Osteocyte (in vitro differentiated cells): ENCODE data around the gene SYT2. TPM values are rescaled to one million over a fixed set of nuclear protein-coding genes. Genes with fewer than 3 reads are reported as not detected.

Source experiments
- DNase-seq: peaks from one replicate; pipeline ENCODE4 v3.0.0; 2021; ENCODE audit warnings: mixed read lengths; ENCODE audit not compliant: unreplicated experiment; ENCODE audit errors: extremely low spot score
- H3K27ac Mint-ChIP-seq: one replicate; pipeline ENCODE4 v1.8.0; 2021; ENCODE audit warnings: mild to moderate bottlenecking, mixed read lengths; ENCODE audit not compliant: unreplicated experiment
- H3K27me3 Mint-ChIP-seq: one replicate; pipeline ENCODE4 v1.8.0; 2021; ENCODE audit warnings: mixed read lengths; ENCODE audit not compliant: unreplicated experiment
- H3K36me3 Mint-ChIP-seq: one replicate; pipeline ENCODE4 v1.8.0; 2021; ENCODE audit warnings: mixed read lengths; ENCODE audit not compliant: unreplicated experiment
- H3K4me1 Mint-ChIP-seq: one replicate; pipeline ENCODE4 v1.8.0; 2021; ENCODE audit warnings: mixed read lengths; ENCODE audit not compliant: unreplicated experiment
- H3K4me3 Mint-ChIP-seq: one replicate; pipeline ENCODE4 v1.8.0; 2021; ENCODE audit warnings: mild to moderate bottlenecking, moderate library complexity, mixed read lengths; ENCODE audit not compliant: unreplicated experiment
- H3K9me3 Mint-ChIP-seq: one replicate; pipeline ENCODE4 v1.8.0; 2021; ENCODE audit warnings: mixed read lengths; ENCODE audit not compliant: unreplicated experiment
- total RNA-seq: library from RNA; stranded (reverse); gene quantifications from 2 replicates; pipeline ENCODE4 v1.2.1, GENCODE V29; 2021
- TF ChIP-seq, protein P1 (sequence below): fragments of 200-600 bp; sonication (generic); IDR thresholded peaks from 2 replicates; pipeline ENCODE4 v1.5.0; 2021; ENCODE audit warnings: antibody characterized with exemption, mild to moderate bottlenecking, moderate library complexity

The SYT2 gene
- total RNA-seq, 1 donor from 2014 or later = not detected

DNA sequence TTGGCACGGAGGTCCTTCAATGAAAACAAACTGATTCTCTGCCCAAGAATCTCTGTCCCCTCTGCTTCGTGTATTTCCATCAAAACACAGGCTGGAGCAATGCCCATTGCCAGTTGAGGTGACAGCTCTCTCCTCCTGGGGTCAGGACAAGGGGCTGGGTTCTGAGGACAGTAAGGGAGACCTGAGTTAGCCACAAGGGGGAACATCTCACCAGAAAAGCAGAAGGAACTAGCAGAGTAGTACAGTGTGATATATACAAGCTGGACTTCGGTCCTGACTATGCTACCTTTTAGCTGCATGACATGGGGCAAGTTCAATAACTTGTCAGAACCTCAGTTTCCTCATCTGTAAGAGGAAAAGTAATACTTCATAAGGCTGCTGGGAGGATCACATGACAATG is 50.3 kb downstream of the SYT2 start:
- no peaks in the 10 kb centered on the region for H3K9me3 Mint-ChIP-seq
- no peaks in the 10 kb centered on the region for H3K36me3 Mint-ChIP-seq
- DNase-seq = no peak
- peaks cover 73% of the 10 kb centered on the region for H3K27me3 Mint-ChIP-seq
- H3K4me3 Mint-ChIP-seq = no peak overlapping the region
- H3K27ac Mint-ChIP-seq = no peak overlapping the region
- TF ChIP-seq, protein P1, sequence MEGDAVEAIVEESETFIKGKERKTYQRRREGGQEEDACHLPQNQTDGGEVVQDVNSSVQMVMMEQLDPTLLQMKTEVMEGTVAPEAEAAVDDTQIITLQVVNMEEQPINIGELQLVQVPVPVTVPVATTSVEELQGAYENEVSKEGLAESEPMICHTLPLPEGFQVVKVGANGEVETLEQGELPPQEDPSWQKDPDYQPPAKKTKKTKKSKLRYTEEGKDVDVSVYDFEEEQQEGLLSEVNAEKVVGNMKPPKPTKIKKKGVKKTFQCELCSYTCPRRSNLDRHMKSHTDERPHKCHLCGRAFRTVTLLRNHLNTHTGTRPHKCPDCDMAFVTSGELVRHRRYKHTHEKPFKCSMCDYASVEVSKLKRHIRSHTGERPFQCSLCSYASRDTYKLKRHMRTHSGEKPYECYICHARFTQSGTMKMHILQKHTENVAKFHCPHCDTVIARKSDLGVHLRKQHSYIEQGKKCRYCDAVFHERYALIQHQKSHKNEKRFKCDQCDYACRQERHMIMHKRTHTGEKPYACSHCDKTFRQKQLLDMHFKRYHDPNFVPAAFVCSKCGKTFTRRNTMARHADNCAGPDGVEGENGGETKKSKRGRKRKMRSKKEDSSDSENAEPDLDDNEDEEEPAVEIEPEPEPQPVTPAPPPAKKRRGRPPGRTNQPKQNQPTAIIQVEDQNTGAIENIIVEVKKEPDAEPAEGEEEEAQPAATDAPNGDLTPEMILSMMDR = no peak
- H3K4me1 Mint-ChIP-seq = no peaks in the 10 kb centered on the region

DNA sequence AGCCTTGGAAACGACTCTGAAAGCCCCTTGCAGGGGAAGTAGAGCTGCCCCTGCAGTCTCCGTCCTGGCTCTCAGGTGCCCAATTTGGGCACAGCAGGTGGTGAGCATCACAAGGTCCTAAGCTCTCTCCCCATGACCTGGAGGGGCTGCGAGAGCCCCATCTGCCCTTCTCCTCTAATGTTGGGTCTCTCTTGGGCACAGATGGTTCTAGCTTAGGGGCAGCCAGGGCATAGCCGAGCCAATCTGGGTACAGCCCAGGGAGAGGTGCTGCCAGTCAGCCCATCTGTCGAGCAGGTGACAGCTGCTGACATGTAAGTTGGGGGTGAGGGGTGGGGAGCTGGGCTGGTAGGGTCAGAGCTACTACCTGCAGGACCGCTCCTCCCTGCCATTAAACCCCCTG is 50.7 kb downstream of the SYT2 start:
- TF ChIP-seq, protein P1 = no peak
- Mint-ChIP-seq H3K4me1 (no peaks in the 10 kb centered on the region), H3K27ac (no peak overlapping the region), H3K9me3 (no peaks in the 10 kb centered on the region), H3K27me3 (peaks cover 77% of the 10 kb centered on the region), H3K36me3 (no peaks in the 10 kb centered on the region), H3K4me3 (no peak overlapping the region)
- DNase-seq = no peak

DNA sequence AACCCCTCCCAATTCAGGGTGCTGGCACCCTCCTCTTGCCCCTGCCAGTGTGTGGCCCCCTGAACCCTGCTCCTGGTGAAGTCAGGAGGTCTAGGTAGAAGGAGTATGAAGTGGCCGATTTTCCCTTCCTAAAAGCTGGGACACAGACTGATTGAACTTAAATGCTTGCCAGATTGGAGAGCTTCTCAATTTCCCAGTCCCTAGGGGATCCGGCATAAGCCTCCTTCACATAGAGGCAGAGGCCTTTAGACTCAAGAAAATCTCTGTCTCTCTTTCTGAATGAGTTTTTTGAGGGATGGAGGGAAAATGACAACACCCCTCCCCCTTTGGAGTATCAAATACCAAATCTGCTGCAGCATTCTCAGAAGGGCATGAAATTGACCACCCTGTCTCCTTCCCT is 51.5 kb downstream of the SYT2 start:
- Mint-ChIP-seq H3K27ac (no peak overlapping the region), H3K4me3 (no peak overlapping the region), H3K9me3 (no peaks in the 10 kb centered on the region), H3K27me3 (peaks cover 76% of the 10 kb centered on the region), H3K36me3 (no peaks in the 10 kb centered on the region), H3K4me1 (no peaks in the 10 kb centered on the region)
- TF ChIP-seq, protein P1 = no peak
- no peak for DNase-seq

DNA sequence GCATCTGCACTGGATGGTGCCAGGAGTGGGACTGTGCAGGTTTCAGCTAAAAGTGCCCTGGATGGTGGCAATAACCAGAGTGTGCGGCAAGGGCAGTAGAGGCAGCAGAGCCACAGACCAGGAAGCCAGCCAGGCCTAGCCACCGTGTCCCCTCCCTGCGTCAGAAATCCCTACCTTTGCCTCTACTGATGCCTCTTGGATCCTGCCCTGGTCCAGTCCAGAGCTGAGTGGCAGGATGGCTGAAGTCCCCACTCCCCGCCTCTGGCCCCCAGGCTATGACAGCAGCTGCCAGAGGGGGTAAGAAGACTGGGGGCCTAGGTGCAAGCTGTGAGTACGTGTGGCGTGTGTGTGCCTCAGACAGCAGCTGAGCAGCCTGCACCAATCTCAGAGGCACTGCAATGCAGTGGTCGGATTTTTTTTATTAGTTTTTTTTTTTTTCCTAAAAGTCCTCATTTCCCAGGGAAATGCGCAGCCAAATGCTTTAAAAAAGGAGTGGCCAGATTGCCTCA is 51.9 kb downstream of the SYT2 start:
- Mint-ChIP-seq H3K4me3 (no peak overlapping the region), H3K36me3 (no peaks in the 10 kb centered on the region), H3K4me1 (no peaks in the 10 kb centered on the region), H3K27me3 (peaks cover 72% of the 10 kb centered on the region), H3K27ac (no peak overlapping the region), H3K9me3 (no peaks in the 10 kb centered on the region)
- TF ChIP-seq, protein P1 = no peak
- no peak for DNase-seq

DNA sequence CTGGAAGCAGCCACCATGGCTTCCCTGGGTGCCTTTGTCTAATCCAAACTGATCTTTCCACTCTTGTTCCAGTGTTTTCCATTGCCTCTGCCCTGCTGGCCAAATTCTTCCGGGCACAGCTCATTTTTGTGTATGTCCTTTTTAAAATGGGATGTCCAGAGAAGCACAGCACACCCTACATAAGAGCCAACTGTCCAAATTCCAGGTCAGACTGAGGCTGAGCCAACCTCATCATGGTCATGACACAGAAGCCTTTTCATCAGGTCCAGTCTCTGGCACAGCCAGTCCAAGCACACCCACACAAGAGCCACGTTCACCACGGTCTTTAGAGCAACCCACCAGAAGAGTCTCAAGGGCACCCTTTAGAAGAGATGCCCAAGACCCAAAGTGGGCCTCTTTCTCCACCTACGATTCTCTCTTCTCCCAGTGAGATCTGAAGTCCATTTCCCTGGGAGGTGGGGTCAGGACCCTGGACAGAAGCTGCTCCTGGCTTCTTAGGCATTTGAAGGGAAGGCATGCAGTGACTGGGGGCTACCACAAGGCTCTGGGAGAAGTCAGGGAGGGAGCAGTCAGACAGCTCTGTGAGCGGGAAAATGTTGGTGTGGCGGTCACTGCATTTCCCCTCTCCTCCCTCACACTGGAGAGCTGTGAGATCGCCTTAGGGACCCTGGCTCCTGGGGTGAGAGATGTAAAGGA is 53.2 kb downstream of the SYT2 start:
- H3K4me3 Mint-ChIP-seq = no peak overlapping the region
- no peaks in the 10 kb centered on the region for H3K4me1 Mint-ChIP-seq
- peaks cover 71% of the 10 kb centered on the region for H3K27me3 Mint-ChIP-seq
- H3K27ac Mint-ChIP-seq = no peak overlapping the region
- DNase-seq = no peak
- H3K36me3 Mint-ChIP-seq = no peaks in the 10 kb centered on the region
- H3K9me3 Mint-ChIP-seq = no peaks in the 10 kb centered on the region
- TF ChIP-seq, protein P1 = no peak
